HG02763 (cell line): ENCODE measurements around the gene GASK1B.

Experiments used
- ATAC-seq: cut with Tn5 transposase; IDR thresholded peaks from one replicate; pipeline ENCODE4 v1.9.1; 2021; ENCODE audit warnings: mild to moderate bottlenecking, moderate library complexity; ENCODE audit not compliant: unreplicated experiment

Gene GASK1B

DNA sequence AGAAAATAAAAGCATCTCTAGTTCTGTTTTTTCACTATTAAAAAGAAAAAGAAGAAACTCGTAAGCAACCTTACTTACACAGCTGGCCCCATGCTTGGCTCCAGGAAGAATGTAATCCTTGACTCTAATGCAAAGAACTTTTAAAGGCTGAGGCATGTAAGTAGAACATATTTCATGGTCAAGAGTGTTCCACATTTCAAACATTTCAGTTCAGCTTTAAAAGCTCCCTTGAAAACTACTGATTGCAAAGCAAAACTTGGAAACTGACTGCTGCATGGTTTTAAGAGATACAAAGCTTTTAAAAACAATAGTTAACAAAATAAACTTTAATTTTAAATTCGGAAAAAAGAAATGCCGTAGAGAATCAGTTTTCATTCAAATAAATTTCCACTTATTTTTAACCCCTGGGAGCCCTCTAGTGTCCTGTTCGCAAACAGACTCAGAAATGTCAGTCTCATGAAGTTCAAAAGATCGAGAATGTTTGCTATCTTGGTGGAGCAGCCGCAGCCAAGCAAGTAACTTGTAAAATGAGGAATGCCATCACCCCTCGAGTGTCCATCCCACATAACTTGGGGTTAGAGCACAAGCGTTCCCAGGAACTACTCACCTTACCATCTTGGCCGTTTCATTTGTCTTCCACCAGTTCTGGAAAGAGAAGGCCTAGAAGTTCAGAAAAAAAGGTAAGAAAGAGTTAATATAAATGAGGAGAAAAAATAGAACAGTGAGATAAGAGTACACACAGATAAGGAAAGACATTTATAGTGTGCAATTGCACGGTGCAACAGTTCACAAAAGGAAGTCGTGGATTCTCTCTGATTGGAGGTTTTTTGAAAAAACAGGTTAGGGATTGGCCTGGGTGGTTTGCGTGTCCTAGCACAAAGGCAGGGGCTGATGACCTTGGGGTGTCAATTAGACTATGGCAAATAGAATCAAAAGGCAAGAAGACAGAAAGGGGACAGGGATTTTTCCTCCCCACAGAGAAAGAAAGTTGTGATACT lies at the start of gene GASK1B:
Gene GASK1B, minus strand, starts transcription at position 765 of the 998 bp plus-strand sequence. CDS start 1,650 bp downstream, outside the sequence.
- no peak for ATAC-seq

DNA sequence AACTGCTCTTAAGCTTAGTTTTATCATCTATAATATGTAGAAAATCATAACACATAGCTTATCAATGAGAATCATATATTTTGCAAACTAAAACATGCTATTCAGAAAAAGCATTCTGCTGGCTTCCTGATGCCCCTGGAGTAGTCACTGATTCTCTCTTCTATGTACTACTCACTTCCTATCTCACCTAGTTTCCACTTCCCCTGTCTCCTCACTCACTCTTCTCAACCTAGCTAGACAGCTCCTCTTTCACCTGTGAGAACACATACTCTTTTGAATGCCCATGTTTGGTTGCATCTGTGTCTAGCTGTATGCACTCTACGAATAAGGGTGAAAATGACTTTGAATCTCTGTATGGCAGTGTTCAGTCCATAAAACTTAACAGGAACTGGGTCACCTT lies 46.8 kb upstream of the GASK1B start:
- no peak for ATAC-seq

DNA sequence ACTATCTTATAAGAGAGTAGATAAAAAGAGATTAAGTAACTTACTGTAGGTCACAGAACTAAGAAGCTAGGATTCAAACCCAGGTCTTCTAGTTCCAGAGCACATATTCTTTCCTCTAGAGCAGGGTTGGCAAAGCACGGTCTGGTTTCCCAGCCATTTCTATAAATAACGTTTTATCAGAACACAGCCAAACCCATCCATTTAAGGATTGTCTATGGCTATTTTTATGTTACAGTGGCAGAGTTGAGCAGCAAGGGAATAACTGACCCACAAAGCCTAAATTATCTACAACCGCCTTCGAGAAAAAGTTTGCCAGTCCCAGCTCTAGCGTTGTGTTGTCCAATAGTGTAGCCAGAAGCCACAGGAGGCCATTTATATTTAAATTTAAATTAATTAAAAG lies 44.9 kb upstream of the GASK1B start:
- ATAC-seq, result no peak

DNA sequence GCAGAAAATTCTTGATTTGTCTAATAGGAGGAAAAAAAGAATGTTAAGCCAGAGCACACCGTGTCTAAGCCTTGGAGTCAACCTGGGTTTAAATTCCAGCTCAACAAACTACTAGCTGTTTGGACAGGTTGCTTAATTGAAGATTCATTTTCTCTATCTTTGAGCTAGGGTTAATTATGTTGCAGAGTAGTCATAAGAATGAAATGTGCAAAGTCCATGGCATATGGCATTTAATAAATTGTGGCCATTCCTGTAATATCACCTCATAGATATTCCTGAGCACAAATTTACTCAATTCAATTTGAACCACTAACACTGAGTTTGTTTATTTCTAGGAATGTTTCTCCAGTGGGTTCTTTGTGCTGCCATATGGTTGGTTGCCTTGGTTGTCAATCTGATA lies 42.0 kb upstream of the GASK1B start:
- no peak for ATAC-seq

DNA sequence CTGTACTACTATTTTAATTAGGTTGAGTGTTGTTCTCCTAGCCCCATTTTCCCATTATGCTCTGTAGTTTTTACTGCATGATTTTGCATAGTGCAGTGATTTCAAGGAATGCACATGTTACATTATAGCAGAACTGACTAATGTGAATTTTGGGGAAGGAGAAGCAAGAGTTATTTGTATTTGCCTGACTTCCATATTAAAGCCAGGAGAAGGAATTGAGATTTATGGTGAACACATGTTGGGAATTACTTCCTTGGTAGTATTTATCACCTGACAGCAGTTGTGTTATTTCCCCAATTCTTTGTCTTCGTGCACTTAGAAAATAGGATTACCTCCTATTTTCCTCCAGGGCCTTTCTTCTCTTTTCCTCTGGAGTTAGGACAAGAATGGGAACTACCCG lies 40.6 kb upstream of the GASK1B start:
- no peak for ATAC-seq

DNA sequence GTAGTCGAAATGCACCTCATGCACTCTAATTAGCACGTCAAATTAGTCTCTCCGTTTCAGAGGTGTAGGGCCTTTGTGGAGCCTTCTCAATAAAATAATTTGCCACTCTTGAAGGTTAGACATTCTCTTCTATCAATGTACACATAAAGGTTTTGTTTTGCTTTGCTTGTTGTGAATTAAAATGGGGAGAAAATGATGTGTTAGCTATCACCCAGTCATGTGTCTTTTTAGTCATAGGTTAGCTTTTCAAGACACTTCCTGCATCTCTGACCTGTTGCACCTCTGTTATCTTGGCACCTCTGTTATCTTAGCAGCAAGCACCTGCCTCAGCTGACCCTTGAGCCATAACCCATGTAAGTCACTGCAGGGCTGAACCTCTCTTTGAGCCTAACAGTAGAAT lies 38.4 kb upstream of the GASK1B start:
- ATAC-seq, result no peak

DNA sequence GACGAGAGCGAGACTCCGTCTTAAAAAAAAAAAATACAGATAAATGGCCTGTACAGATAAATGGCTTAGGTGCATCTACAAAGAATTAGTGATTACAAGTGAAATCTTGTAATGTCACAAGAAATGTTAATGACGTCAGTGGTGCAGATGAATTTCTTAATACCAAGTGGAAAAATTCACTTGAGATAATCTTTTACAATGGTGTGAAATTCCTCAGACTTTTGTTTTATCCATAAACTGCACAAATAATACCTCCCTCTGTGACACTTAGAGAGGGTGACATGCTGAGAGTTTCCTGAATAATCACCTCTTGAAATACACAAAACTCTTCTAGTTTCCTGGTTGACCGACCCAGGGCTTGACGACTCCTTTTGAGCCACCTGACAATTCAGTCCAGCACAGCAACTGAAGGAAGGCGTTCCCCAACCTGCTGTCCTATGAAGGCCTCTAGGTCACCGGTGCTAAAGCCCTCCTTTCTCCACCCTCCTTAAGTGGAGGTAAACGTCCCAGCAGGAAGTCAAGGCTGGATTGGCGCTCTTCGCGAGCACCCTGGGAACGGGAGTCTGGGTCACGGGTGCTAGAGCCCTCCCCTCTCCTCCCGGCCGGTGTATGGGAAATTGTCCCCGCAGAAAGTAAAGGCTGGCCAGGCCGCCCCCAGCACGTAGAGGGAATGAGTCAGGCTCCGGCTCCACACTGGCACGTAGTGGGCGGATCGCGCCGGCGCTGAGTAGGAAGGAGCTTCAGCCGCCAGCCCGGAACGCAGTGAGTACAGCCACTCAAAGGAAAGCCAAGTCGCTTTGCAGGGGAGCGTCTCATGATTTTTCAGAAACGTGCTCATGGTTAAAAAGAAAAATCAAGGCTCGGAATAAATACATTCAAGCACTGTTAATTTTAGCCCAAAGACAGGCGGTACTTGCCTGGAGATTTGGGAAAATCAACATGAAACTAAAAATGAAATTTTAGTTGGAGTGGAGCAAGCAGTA lies 37.3 kb upstream of the GASK1B start, which contains the start of gene TMEM144:
Gene TMEM144, plus strand, starts transcription at position 662 of the 983 bp plus-strand sequence. CDS start 2,182 bp downstream, outside the sequence.
- ATAC-seq, result peak; percentile 93

DNA sequence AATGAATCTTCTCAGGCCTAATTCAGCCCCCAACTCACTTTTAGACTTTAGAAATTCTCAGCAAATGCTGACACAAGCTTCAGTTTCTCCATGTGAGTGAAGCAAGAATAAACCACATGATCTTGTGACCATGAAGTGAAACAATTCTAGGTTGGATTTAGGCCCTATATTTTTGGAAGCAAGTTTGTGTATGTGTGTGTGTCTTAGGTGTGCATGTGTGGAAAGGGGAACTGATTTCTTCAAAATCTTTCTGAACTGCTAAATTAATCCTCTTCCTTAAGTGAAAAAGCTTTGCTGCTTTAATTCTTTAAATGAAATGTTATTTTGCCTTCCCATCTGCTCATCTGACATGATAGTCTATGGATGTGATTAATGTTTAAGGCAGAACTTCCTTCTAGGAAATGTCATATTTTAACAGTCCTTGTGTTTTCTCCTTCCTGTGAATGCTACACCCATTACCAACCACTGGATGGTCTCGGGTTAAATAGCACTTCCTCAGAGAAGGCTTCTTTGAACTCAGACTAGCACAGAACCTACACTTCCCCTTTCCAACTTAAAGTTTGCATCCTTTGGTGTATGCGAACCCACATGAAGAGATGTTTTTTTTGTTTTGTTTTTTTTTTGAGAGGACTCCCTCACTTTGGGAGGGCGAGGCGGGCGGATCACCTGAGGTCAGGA lies 36.3 kb upstream of the GASK1B start:
- no peak for ATAC-seq

DNA sequence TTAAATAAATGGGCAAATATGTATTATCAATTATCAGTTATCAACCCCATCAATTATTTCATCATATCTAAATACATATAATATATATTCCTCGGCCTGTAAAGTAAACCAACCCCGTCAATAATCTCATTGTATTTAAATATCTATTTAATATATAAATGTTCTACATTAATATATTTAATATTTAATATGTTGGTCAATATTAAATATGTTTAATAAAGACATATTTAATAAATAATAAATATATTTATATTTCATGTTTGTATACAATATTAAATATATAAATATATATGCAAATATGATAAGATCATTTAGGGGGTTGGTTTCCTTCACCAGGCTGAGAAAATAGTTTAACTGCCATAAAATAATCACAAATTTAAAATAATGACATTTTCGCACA lies 31.1 kb upstream of the GASK1B start:
- no peak for ATAC-seq

DNA sequence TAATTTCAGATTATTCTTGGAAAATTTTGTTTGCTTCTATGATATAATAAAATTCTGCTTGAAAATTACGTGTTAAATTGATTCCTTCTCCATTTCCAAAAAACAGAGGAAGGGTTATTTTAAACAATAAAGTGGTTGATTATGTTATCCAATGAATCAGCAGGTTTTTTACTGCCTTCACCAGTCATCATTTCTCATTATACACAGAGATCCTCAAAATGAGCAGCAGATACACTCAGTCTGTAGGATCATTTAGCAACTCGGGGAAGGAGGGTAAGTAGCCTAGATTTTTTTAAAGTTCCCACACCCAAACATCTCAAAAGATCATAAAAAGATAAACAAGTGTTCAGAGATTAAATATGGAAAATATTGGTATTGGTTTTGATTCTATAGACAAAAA lies 30.6 kb upstream of the GASK1B start:
- no peak for ATAC-seq

DNA sequence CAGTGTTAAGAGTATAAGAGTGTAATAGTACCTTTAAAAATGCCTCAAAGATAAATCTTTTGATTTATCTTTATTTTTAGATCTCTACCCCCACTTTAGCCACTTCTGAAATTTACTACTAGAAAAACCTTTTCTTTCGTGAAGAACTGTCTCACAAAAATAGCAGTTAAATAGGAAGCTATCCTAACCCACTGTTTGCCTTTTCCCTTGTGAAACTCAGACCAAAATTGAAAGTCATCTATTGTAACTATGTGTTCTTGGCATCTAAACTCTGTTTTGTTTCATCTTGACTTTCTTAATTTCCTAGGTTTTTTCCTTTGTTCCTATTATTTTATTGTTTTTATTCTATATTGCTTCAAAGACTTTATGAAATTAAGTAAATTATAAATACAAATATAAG lies 29.7 kb upstream of the GASK1B start:
- ATAC-seq, result no peak

DNA sequence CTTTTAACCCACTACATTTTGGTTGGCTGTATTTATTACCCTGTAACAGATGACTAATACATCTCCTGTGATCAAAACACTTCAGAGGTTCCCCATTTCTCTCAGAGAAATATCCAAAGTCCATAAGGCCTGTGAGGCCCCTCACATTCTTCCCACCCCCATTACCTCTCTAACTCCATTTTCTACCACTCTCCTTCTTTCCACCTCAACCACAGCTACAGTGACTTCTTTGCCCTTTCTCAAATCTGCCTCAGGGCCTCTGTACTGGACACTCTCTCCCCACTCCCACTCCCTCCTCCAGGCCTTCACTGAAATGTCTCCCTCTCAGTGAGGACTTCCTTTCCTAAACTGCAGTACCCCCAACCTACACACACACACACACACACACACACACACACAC lies 29.1 kb upstream of the GASK1B start:
- no peak for ATAC-seq

DNA sequence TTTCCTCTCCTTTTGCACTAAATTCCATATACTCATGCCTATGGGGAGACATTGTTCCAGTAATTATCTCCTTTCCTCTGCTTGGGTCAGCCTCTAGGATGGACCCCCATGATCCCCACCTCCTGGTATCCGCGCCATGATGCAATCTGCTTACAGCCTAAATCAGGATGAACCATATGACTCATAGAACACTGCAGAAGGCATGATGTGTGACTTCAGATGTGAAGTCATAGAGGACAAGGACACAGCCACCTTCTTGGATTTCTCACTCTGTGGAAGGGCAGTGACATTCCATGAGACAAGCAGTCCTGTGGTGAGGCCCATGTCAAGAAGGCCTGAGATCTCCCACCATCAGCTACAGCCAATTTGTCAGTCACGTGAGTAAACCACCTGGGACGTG lies 28.5 kb upstream of the GASK1B start:
- no peak for ATAC-seq

DNA sequence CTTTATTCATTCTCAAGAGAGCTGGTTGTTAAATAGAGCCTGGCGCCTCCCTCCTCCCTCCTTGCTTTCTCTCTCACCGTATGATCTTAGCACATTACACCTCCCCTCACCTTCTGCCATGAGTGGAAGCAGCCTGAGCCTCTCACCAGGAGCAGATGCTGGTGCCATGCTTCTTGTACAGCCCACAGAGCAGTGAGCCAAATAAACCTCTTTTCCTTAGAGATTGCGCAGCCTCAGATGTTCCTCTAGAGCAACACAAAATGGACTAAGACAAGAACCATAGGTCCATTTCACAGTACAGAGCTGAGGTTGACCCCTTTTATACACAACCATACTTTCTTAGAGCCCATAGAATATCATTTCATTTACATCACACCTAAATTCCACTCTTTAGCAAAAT lies 27.4 kb upstream of the GASK1B start:
- no peak for ATAC-seq

DNA sequence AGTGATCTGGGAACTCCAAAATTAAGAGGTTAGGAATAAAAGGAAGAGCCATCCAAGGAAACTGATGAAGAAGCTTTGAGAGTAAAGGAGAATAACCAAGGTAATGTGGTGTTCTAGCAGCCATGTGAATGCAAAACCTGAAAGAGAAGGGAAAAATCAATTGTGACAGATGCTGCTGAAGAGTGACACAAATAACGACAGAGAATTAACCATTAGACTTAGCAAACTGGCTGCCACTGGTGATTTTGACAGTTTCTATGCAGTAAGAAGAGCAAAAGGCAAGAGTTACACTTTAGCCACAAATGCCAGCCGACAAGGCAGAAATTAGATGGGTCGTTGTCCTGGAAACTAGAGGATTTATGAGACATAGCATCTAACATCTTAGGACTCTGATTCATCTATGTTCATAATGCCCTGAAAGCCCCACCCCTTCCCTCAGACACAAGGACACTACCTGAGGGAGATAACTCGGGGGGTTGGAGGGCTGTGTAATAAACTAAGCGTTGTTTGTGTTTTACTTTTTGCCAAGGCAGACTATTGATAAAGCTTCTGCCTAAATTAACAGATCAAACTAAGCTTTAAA lies 24.5 kb upstream of the GASK1B start:
- ATAC-seq, result no peak

DNA sequence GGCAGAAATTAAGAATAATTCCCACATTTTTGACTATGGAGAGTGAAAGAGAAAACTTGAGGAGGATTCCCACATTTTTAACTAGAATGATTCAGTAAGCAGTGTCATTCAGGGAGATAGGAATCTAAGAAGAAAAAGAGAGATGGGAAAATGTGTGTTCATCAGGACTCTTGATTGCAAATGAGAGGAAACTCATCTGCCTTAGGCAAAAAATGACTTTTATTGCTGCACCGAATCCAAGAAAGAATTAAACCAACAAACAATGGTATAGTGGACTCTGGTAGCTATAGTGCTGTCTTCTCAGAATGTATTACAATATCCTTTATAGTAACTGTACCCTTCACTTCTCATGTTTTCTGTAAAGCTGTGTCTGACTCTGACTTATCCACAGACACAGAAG lies 22.5 kb upstream of the GASK1B start:
- ATAC-seq, result no peak

DNA sequence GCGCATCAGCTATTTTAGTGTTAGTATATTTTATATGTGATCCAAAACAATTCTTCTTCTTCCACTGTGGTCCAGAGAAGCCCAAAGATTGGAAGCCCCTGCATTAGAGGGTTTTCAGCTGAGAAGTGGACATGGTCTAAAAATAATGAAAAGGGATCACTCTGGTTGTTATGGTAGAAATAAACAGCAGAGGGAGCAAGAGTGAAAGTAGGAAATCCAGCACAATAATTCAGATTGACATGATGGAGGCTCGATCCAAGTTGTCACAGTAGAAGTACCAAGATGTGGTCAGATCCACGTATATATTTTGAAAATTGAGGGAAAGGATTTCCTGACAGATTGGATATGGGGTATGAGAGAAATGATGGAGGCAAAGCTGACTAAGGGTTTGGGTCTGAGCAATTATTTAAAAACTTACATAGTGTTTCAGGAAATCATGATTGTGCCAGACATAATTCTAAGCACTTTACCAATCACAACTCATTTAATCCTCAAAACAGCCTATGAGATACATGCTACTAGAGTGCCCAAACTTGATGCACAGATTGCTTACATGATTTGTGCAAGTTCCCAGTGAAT lies 20.4 kb upstream of the GASK1B start:
- ATAC-seq, result no peak

DNA sequence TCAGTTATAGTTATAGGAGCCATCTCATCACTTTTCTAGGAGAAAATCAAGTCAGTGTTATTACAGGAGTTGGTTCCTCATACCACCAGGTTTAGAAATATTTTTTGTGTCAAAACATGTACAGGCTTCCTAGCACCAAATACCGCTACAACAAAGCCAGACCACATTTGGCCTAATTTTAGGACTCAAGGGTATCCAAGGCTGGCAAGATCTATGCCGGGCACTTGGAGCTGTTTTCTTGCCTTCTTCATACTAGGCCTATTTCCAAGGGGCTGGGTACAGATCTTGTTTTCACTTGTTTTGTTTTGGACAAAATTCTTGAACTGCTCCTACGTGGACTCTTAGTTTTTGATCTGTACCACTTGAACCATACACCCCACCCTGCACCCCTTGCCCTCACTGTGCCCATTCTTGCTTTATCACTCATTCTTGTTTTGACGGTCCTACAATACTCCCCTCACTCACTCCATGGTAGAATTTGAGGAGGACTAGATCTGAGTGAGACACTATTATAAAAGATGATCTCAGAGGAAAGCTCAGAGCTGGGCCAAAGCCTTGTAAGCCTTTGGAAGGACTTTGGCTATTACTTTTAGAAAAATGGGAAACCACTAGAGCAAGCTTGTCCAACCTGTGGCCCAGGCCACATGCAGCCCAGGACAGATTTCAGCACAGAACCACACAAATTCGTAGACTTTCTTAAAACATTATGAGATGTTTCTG lies 19.8 kb upstream of the GASK1B start:
- ATAC-seq, result no peak

DNA sequence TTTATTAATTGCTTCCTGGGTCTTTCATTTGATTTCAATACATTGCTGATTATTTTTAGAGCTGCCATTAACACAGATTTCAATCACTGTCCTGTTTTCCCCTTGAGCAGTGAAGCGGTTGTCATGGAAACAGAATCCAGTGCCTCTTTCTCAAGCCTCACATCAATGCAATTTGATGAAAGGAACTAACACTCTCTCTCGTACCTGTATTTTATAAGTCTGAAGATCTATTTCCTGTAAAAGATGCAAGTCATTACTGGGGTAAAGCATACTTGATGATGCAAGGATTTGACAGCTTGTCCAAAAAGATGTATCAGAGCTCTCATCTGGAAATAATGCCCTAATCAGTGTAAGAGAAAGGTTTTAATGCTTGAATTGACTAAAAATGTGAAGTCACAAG lies 17.9 kb upstream of the GASK1B start:
- ATAC-seq, result no peak
